ENCODE results near the gene ANXA8.

GRCh38 chr10:47452495-47453140 lies 31.3 kb downstream of the ANXA8 start:
- TF ChIP-seq PATZ1 (CRISPR knock-in tag; IDR thresholded peaks at IDR 0.05; ENCODE audit: borderline replicate concordance) = no peak
- no peak for TF ChIP-seq TOX (CRISPR knock-in tag; IDR thresholded peaks at IDR 0.05; ENCODE audit: borderline replicate concordance)
- TF ChIP-seq TCF4 (CRISPR knock-in tag; IDR thresholded peaks at IDR 0.05; ENCODE audit: borderline replicate concordance) = no peak
- TF ChIP-seq ZC3H10 (CRISPR knock-in tag; IDR thresholded peaks at IDR 0.05) = no peak
- no peak for TF ChIP-seq ZFP3 (CRISPR knock-in tag; IDR thresholded peaks at IDR 0.05)
- no peak for TF ChIP-seq SNAI2 (CRISPR knock-in tag; IDR thresholded peaks at IDR 0.05)
- no peak for TF ChIP-seq CSDC2 (CRISPR knock-in tag; IDR thresholded peaks at IDR 0.05)
- TF ChIP-seq ZFP30 (CRISPR knock-in tag; IDR thresholded peaks at IDR 0.05) = no peak
- TF ChIP-seq CSRNP3 (CRISPR knock-in tag; IDR thresholded peaks at IDR 0.05) = no peak
- TF ChIP-seq GLIS3 (CRISPR knock-in tag; IDR thresholded peaks at IDR 0.05) = no peak
- TF ChIP-seq ZNF8 (CRISPR knock-in tag; IDR thresholded peaks at IDR 0.05) = no peak
- TF ChIP-seq BACH2 (CRISPR knock-in tag; IDR thresholded peaks at IDR 0.05; ENCODE audit: borderline replicate concordance) = no peak

Data from SK-N-SH treated with all-trans-retinoic acid at 6 μM for 48 hours (cell line).